Superior temporal gyrus (tissue), 1 donor: ENCODE data around the gene TMEM147.

Source experiments
- DNase-seq: peaks from one replicate; pipeline ENCODE4 v3.0.0-alpha.2; 2016; ENCODE audit errors: extremely low spot score

Gene TMEM147

DNA sequence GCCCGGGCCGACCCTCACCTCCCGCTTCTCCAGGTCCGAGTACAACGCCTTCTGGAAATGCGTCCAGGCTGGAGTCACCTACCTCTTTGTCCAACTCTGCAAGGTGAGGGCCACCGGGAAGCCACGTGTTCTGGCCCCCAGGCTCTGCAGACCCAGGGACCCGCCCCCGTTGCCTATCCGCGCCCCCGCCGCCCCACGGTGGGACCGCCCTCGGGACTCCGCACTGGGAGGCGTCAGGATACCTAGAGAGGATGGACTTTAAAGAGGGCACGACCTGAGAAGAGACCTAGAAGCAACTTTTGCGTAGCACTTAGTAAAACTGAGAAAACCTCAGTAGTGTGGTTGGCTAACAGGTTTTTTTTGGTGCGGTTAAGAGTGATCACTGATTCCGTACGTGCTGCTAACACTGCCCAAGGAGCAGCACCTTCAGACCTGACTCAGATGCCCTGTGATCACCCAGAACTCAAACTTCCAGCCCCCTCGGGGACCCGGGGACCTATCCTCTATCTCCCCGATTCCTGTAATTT lies 492 bp downstream of the TMEM147 start:
- no peak for DNase-seq

DNA sequence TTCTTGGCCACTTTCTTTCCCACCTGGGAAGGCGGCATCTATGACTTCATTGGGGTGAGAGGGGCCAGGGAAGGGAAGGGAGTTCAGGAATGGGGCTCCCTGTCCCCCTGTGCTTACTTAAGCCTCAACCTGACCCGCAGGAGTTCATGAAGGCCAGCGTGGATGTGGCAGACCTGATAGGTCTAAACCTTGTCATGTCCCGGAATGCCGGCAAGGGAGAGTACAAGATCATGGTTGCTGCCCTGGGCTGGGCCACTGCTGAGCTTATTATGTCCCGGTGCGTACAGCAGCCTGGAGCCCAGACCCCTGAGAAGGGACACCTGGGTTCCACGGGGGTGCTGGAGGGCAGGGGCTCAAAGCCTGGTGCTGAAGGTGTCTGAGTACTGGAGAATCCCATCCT lies 1.1 kb downstream of the TMEM147 start:
- no peak for DNase-seq

DNA sequence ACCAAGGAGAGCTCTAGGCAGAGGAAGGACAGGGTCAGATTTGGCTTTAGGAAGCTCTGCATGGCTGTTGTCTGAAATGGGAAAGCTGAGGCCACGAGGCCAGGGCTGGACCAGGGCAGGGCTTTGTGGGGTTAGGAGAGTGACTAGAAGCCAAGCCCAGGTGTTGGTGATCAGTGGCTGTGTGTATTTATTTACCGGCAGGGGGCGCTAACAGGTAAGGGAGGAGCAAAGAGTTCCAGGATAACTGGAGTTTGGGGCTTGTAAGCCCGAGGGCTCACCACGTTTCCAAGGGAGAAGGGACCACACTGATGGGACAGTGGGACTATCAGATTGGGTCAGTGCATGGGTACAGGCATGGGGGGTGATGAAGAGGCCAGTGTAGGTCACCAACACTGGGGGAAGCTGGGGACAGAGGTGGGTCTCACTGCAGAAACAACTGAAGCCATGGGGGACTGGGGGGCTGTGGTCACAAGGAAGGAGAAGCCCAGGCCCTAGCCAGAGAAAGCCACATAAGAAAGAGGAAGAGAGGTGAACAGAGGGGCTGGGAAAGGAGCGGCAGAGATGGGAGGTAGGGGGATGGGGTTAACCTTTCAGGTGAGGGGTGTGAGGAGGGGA lies 3.9 kb downstream of the TMEM147 start:
- DNase-seq: peak; percentile 85

DNA sequence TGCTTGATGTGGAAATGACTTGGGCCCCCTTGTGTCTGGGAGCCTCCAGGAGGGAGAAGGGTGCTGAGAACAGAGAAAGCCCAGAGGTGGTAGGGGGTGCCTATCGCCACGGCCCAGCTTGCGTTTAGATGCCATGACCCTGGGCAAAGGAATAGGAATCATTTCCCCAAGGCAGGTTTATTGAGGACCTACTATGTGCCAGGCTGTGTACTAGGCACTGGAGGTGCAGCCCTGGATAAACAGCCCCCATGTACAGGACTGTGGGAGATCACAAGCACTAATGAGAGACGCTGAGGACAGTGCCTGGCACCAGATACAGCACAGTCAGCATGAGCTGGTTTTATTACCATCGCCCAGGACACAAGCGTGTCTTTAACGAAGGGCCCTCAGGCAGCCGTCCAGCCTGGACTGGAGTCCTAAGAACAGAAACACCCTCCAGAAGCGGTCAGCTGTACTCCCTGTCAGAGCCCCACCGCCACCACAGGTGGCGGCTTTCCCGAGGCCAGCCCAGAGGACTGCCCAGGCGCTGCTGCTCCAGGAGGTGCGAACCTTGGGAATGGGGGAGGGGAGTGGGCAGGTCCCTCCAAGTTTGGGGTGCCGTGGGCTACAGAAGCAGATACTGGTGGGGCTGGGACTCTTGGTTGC lies 4.6 kb downstream of the TMEM147 start:
- no peak for DNase-seq

DNA sequence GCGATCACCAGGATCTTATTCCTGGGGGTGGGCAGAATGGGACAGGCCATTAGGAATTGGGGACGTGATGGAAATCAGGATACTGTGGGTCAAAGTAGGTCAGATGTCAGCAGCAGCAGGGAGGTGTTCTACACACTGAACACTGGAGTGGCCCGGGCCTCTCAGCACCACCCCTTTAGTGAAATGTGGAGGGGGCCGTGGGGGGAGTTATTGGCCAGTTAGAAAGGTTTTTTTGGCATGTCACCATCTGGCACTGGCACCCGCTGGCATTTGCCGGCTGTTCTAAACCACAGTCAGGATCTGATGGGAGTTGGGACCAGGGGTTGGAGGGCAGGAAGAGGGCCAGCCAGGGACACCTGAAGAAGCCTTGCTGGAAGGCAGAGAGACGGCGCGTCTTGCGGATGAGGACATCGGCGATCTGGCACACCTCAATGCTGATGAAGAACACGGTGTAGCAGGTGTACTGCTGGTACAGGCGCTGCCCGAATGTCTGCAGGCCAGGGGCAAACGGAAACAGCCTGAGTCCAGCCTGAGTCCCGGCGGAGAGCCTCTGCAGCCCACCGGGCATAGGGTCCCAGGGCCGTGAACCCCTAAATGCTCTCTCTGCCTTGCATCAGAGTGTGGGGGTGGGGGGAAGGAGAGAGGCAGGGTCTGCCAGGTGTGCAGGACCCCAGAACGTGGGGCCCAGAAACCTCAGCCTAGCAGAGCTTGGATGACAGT lies 5.8 kb downstream of the TMEM147 start:
- no peak for DNase-seq

DNA sequence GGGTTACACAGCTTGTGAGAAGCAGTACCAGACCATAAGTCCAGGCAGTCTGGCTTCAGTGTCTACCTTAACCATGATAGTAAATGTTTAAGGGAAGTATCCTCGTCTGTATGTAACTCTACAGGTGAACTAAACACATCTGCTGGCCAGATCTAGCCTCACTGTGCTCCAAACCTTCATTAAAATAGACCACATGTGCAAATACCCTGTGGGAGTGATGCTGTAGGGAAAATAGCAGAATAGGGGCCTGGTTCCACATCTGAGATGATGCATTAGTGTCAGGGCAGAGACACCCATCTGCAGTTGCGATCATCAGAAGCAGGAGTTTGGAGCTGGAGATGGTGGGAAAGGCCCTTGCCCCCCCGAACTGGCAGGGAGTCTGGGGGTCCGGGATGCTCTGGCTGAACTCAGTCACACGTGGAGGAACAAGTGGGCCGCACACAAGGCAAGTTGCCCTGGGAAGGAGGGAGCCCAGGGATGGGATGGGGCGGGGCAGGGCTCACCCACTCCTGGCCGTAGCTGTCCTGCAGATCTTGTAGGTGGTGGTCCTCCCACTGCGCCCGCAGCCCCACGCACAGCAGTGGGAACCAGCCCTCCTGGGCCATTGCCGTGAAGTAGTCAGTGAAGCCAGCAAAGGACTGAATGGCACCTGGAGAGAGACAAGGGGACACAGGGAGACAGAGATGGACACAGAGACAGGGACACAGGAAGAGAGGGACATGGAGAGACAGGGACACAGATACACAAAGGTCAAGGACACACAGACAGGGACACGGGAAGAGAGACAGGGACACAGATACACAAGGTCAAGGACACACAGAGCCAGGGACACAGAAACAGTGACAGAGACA lies 7.3 kb downstream of the TMEM147 start:
- no peak for DNase-seq

DNA sequence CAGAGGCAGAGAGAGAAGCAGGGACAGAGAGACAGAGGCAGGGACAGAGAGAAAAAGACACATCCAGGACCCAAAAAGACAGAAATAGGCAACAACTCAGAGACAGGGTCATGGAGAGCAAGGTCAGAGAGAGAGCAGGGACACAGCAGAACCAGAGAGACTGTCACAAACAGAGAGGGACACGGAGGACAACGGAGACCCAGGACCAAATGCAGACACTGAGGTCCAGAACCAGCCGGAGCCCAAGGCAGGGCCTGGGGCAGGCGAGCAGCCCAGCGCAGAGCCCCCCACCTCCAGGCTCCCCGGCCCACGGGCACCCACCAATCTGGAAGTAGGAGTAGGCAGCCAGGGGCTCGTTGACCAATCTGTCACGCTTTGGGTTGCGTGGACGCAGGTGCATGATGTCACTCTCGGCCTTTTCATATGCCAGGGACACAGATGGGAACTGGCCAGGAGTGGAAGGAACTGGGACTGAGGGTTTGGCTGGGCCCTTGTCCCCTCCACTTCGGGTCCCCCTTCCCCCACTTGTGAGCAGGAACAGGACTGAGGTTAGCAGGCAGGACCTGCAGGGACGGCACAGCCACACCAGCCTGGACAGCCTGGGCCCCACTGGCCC lies 8.1 kb downstream of the TMEM147 start:
- DNase-seq: no peak

DNA sequence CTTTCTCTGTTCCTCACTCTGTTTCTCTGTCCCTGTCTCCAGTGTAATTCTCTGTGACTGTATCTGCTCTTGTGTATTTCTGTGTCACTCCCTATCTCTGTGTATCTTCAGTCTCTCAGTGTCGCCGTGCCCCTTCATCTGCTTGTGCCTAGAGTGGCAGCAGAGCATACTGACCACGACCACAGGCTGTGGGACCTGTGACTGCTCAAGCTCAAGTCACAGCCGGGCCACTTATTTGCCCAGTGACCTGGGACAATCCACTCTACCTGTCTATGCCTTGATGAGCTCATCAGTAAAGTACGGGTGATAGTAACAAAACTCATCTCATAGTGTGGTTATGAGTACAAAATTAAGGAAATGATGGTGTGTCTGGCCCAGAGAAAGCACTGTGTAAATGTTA lies 8.7 kb downstream of the TMEM147 start:
- DNase-seq: no peak

DNA sequence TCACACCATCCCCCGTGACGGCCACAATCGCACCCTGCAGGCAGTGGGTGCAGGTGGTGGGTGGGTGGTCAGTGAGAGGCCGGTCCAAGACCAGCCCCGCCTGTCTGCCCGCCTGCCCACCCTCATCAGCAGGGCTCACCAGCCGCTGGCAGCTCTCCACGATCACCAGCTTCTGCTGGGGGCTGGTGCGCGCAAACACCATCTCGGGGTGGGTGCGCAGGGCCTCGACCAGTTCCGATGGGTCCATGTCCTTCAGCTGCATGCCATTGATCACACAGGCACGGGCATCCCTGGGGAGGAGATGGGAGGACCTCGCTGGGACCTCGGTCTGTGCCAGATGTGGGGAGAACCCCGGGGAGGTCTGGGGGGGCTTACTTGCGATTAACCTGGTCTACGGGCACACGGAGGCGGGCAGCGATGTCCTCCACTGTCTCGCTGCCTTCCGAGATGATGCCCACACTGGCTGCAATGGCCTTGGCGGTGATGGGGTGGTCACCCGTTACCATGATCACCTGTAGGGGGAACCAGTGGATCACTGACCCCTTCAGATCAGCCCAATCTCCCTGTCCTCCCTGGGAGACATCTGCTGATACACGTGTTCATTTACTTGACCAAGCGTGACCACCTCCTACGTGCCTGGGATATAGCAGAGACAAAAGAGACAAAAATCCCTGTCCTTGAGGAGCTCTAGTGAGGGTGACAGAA lies 10.0 kb downstream of the TMEM147 start:
- no peak for DNase-seq

DNA sequence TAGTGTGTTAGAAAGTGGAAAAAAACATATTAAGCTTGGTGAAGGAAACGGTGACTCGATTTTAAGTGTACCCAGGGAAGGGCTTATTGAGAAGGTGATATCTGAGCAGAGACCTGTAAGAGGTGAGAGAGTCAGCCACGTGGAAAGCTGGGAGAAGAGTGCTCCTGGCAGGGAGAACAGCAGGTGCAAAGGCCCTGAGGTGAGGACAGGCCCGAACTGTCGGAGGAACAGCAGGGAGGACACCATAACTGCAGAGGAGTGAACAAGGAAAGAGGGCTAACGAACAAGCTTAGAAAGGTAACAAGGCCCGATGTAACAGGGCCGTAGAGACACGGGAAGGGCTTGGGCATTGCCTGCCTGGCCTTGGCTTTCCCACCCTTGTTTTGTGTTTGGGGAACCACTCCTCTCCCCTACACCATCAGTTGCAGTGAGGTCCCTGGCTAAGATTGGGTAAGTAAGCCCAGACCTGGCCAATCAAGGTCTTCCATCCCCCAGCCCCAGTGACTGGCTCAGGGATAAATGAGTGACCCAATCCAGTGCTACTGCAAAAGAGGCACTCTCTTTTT lies 10.7 kb downstream of the TMEM147 start:
- DNase-seq: no peak

DNA sequence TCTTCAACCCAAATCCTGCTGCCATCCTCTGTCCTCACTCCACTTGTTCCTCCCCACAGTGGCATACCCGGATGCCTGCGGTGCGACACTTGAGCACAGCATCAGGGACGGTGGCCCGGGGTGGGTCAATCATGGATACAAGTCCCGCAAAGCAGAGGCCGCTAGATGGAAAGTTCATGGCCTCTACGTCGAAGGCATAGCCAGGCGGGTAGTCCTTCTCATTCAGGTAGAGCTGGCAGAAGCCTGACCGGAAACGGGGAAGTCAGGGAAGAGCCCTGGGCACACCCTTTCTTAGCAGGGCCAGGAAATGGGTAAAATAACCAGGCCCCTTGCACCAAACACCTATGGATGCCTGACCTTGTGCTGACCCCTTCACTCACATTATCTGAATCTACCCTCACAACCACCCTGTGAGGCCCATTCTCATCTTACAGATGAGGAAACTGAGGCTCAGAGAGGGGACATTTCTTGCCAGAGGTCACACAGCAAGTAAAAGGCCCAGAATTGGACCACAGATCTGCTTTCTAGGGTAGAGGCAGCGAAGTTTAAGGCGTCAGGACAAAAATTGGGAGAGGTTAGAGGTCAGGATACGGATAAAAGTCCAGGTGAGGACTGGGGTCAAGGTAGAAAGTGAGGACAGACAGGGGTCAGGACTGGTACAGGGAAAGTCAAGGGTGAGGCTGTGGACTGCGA lies 11.6 kb downstream of the TMEM147 start:
- no peak for DNase-seq

DNA sequence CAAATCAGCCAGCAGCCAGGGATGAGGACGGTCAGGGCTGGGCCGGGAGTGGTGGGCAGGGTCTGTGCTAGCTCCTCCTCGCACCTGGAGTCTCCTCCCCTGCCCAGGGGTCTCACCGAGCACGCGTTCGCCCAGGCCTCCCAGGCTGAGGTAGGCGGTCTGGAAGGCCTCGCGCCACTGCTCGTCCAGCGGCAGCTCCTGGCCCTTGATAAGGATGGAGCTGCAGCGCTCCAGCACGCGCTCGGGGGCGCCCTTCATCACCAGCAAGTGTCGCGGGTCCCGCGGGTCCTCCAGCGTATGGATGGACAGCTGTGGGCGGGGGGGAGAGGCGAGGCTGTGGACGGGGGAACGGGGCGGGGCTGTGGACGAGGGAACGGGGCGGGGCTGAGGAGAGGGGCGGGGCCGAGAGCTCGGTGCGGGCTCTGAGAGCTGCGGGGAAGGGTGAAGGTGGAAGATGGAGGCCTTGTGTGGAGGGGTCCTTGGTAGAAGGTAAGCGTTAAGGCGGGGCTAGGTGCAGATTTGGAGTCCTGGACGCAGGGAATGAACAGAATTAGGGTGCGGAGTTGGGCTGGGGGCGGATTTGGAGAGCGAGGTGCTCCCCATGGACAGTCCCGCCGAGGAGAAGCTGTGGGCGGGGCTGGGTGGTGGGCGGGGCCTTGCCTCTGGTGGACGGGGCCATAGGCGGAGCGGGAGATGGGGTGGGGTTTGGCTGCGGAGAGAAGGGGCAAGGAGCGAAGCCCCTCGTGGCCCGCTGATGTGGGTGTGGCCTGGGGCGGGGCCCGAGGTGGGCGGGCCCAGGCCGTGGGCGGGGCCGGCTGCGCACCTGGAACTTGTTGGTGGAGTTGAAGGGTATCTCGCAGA lies 12.3 kb downstream of the TMEM147 start:
- no peak for DNase-seq

DNA sequence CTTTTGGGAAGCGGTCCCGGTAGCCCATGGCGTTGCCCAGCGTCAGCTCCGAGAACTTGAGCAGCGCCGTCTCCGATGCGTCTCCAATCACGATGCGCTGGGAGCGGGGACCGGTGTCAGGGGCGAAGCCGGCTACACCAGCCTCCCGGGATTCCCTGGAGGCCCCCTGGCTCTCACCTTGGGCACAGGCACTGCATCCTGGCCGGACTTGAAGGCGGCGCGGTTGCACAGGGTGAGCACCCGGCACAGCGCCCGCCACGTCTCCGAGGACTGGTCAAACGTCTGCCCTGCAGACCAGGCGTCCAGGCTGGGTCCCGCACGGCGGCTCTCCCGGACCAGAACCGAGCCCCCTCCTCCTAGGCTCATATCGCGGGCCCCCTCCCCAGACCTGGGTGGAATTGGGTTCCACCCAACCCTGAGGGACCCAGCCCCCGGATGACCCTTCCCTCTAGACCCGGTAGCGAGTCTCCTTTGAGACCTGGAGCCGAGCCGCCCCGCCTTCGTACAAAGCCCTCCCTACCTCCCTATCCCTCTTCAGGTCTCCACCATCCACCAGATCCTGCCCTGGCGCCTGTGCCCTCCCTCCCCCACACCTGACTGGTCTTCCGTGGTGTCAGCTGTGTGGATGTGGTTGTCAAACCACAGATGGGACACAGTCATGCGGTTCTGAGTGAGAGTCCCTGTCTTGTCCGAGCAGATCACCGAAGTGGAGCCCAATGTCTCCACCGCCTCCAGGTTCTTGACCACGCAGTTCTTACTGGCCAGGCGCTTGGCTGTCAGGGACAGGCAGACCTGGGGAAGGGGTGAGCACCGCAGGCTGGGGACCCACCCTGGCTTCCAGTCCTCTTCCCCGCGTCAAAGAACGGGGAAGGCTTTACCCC lies 13.2 kb downstream of the TMEM147 start:
- no peak for DNase-seq

DNA sequence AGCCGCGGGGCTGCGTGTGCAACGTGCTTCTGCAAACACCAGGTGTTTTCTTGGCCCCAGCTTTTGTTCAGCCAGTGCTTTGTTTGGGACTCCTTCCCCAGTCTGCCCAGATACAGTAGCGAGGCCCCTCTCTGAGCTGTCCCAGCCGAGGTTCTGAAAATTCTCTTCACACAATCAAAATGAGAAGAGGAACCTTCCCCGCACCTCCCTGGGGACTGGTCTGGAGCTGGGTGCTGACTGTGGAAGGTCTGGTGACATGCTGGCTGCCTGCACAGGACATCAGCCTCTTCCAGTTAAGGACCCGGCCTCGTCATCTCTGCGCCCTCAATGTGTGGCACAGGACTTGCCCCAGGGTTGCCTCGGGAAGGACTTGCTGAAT lies 13.8 kb downstream of the TMEM147 start:
- no peak for DNase-seq

DNA sequence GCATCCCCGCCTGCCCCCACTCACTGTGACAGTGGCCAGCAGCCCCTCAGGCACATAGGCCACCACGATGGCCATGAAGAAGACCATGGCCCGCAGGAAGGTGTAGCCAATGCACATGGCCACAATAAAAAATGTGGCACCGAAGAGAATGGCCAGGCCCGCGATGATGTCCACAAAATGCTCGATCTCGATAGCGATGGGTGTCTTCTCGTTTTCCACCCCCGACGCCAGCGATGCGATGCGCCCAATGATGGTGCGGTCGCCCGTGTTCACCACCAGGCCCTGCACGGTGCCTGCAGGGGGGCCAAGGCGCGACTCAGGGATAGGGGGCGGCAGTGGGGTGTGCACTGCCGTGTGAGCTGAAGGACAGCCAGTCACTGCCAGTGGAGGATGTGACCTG lies 14.4 kb downstream of the TMEM147 start:
- no peak for DNase-seq

DNA sequence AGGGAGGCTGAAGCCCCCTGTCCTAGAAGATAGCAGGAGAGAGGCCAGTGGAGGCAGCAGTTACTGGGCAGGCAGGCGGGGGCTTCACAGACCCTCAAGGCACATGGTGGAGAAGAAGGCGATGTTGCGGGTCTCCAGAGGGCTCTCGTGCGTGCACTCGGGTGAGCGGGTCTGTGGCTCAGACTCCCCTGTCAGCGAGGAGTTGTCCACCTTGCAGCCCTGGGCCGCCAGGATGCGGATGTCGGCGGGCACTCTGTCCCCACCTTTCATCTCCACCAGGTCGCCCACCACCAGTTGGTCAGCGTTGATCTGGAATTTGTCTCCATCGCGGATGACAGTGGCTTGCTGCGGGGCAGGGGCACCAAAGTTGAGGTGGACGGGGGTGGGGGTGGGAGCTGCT lies 14.8 kb downstream of the TMEM147 start:
- DNase-seq: no peak

DNA sequence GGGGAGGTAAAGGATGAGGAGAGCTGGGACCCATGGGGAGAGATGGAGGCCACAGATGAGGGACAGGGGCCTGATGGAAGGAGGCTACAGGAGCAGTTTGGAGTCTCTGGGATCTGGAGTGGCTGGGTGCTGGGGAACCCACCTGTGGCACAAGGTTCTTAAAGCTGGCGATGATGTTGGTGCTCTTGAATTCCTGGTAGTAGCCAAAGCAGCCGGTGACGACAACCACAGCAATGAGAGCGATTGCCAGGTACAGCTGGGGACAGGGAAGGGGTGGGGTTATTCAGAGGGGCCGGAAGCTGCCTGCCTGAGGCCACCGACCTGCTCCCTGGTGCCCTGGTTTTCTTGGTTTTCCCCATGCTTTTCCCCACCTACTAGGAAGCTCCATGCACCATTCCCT lies 15.3 kb downstream of the TMEM147 start:
- DNase-seq: no peak

DNA sequence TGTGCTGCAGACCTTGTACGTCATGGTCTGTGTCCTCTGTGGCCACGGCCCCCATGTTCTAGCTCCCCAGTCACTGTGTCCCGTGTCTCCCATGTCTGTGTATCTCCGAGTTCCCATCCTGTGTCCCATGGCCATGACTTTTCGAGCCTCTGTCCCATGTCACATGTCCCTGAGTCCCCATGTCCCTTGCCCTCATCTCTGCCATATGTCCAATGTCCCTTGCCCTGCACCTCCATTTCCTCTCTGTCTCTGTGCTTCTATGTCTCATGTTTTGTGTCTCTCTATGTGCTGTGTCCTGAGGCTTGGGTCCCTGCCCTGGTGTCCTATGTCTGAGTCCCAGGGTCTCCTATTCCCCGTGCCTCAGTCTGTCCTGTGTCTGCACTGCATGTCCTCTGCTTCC lies 16.0 kb downstream of the TMEM147 start:
- no peak for DNase-seq
